SK-N-SH (cell line): Measurements from ENCODE around the gene IQSEC1. TPM values are rescaled to one million over a fixed set of nuclear protein-coding genes. Genes with fewer than 3 reads are reported as not detected.

Experiments used
- CTCF ChIA-PET: fragments of 300-600, 350-600 bp; formaldehyde crosslinking; extraction: SDS; loops from one replicate; lab custom pipeline; 2021; lab: Yijun Ruan, JAX
- POLR2A ChIA-PET: fragments of 350-600 bp; sonication (Branson Sonifier 250); formaldehyde crosslinking; extraction: SDS; loops from one replicate; lab custom pipeline; 2020; ENCODE audit warnings: antibody characterized with exemption, inconsistent platforms; lab: Yijun Ruan, JAX
- DNase-seq: peaks from one replicate; pipeline ENCODE4 v3.0.0; 2012
- H2AFZ ChIP-seq: fragments of 200-600 bp; sonication (generic); 2 replicates; pipeline ENCODE4 v1.8.1; 2016; ENCODE audit warnings: antibody characterized with exemption, mild to moderate bottlenecking, low read depth
- H3F3A ChIP-seq: fragments of 200-600 bp; sonication (generic); replicated peaks from 2 replicates; pipeline ENCODE3; 2016; ENCODE audit warnings: antibody characterized with exemption, mild to moderate bottlenecking; ENCODE audit not compliant: insufficient read depth
- H3K27ac ChIP-seq, 2 experiments: fragments of 200-500 bp in 1 of 2; fragments of 200-600 bp in 1 of 2; sonication (Bioruptor generic) in 1 of 2; sonication (generic), shearing (Covaris generic) in 1 of 2; 2 replicates each; pipeline versions ENCODE4 v1.5.1 to v1.6.1; 2014 to 2016; ENCODE audit warnings: low read depth in 2 of 2, inconsistent platforms in 1 of 2, low read length in 1 of 2, mild to moderate bottlenecking in 1 of 2, mixed read lengths in 1 of 2
- H3K27me3 ChIP-seq: fragments of 200-600 bp; sonication (generic), shearing (Covaris generic); 2 replicates; pipeline ENCODE4 v1.6.1; 2016; ENCODE audit warnings: mixed run types; ENCODE audit not compliant: insufficient read depth
- H3K36me3 ChIP-seq, 2 experiments: fragments of 200-500 bp in 1 of 2; fragments of 200-600 bp in 1 of 2; sonication (Bioruptor generic) in 1 of 2; sonication (generic) in 1 of 2; replicated peaks in 1 of 2; 2 replicates each; pipeline versions ENCODE3 to v1.5.1; 2014 to 2016; ENCODE audit warnings: low read length in 1 of 2, mild to moderate bottlenecking in 1 of 2; ENCODE audit not compliant: insufficient read depth in 2 of 2, control insufficient read depth in 1 of 2
- H3K4me1 ChIP-seq, 2 experiments: fragments of 200-500 bp in 1 of 2; fragments of 200-600 bp in 1 of 2; sonication (Bioruptor generic) in 1 of 2; sonication (generic), shearing (Covaris generic) in 1 of 2; 2 replicates each; pipeline versions ENCODE4 v1.5.1 to v1.6.1; 2014 to 2016; ENCODE audit warnings: low read depth in 1 of 2, low read length in 1 of 2, mixed run types in 1 of 2; ENCODE audit not compliant: insufficient read depth in 2 of 2, control insufficient read depth in 1 of 2
- H3K4me2 ChIP-seq: fragments of 200-600 bp; sonication (generic), shearing (Covaris generic); 2 replicates; pipeline ENCODE4 v1.6.1; 2017; ENCODE audit warnings: mixed run types
- H3K4me3 ChIP-seq, 2 experiments: fragments of 200-500 bp in 1 of 2; fragments of 200-600 bp in 1 of 2; sonication (Bioruptor generic) in 1 of 2; sonication (generic), shearing (Covaris generic) in 1 of 2; 2 replicates each; pipeline versions ENCODE4 v1.5.1 to v1.8.1; 2014 to 2016; ENCODE audit warnings: low read depth in 2 of 2, inconsistent platforms in 1 of 2, low read length in 1 of 2, mild to moderate bottlenecking in 1 of 2, mixed read lengths in 1 of 2, moderate library complexity in 1 of 2
- H3K79me2 ChIP-seq: fragments of 200-600 bp; sonication (generic); 2 replicates; pipeline ENCODE4 v1.8.1; 2017; ENCODE audit warnings: mild to moderate bottlenecking; ENCODE audit not compliant: insufficient read depth
- H3K9ac ChIP-seq: fragments of 200-600 bp; sonication (generic); 2 replicates; pipeline ENCODE4 v1.6.1; 2017; ENCODE audit warnings: mixed run types
- H3K9me2 ChIP-seq: fragments of 200-600 bp; sonication (generic); 2 replicates; pipeline ENCODE4 v1.6.1; 2017; ENCODE audit warnings: mixed run types
- H3K9me3 ChIP-seq: fragments of 200-600 bp; sonication (generic); 2 replicates; pipeline ENCODE4 v1.6.1; 2017; ENCODE audit warnings: mixed run types, mild to moderate bottlenecking, moderate library complexity
- H4K20me1 ChIP-seq: fragments of 200-600 bp; sonication (generic); 2 replicates; pipeline ENCODE4 v1.6.1; 2017; ENCODE audit warnings: mild to moderate bottlenecking, mixed run types; ENCODE audit not compliant: insufficient read depth
- EP300 ChIP-seq, 2 experiments: IDR thresholded peaks; 2 replicates each; pipeline versions ENCODE4 v1.4.0 to v1.6.1; 2012; ENCODE audit warnings: borderline replicate concordance in 1 of 2, low read depth in 1 of 2, low read length in 1 of 2
- EZH2phosphoT487 ChIP-seq: fragments of 200-600 bp; sonication (generic); IDR thresholded peaks from 2 replicates; pipeline ENCODE4 v1.6.1; 2017; ENCODE audit warnings: low read depth, mixed run types, mild to moderate bottlenecking, antibody characterized with exemption, moderate library complexity, borderline replicate concordance
- GABPA ChIP-seq: IDR thresholded peaks from 2 replicates; pipeline ENCODE4 v1.4.0; 2012; ENCODE audit warnings: low read depth, mild to moderate bottlenecking
- GATA2 ChIP-seq: sonication (generic); formaldehyde crosslinking; IDR thresholded peaks from 2 replicates; pipeline ENCODE4 v1.5.0; 2020; ENCODE audit warnings: mild to moderate bottlenecking, missing genetic modification reagents
- MXI1 ChIP-seq: IDR thresholded peaks from 2 replicates; pipeline ENCODE4 v1.6.1; 2012; ENCODE audit warnings: mild to moderate bottlenecking, low read depth, low read length, improper control_type of control experiment
- NFIC ChIP-seq: IDR thresholded peaks from 2 replicates; pipeline ENCODE4 v1.4.0; 2012; ENCODE audit warnings: borderline replicate concordance
- POLR2AphosphoS5 ChIP-seq: IDR thresholded peaks from 2 replicates; pipeline ENCODE4 v1.6.1; 2012; ENCODE audit warnings: low read depth, low read length
- REST ChIP-seq: IDR thresholded peaks from 2 replicates; pipeline ENCODE4 v1.6.1; 2012; ENCODE audit warnings: mild to moderate bottlenecking, low read depth, low read length, moderate library complexity
- RXRA ChIP-seq: IDR thresholded peaks from 2 replicates; pipeline ENCODE4 v1.4.0; 2012; ENCODE audit warnings: low read depth, mild to moderate bottlenecking, borderline replicate concordance
- SMC3 ChIP-seq: IDR thresholded peaks from 2 replicates; pipeline ENCODE4 v1.6.1; 2012; ENCODE audit warnings: low read depth, low read length, improper control_type of control experiment
- WGBS: methylation state at CpG from one replicate; pipeline ENCODE4 v1.1.6; 2017; ENCODE audit warnings: low lambda C conversion rate; 5-methylcytosine and 5-hydroxymethylcytosine counted together
- polyA plus RNA-seq, 3 experiments: library from polyadenylated mRNA; depleted of rRNA; stranded (reverse); fragments of >200 nt; gene quantifications; 2 replicates each; pipeline ENCODE4 v1.2.3, GENCODE V29; 2012
- TF ChIP-seq, protein P1 (sequence below): IDR thresholded peaks from 2 replicates; pipeline ENCODE4 v1.4.0; 2012; ENCODE audit warnings: low read depth, borderline replicate concordance
- TF ChIP-seq, protein P2 (sequence below): fragments of 150-350 bp; IDR thresholded peaks from 2 replicates; pipeline ENCODE4 v1.6.1; 2016; ENCODE audit warnings: mild to moderate bottlenecking, low read depth, low read length
- TF ChIP-seq, protein P3 (sequence below): IDR thresholded peaks from 2 replicates; pipeline ENCODE4; 2012
- TF ChIP-seq, protein P4 (sequence below): IDR thresholded peaks from 2 replicates; pipeline ENCODE4 v1.4.0; 2012; ENCODE audit warnings: low read depth
- TF ChIP-seq, protein P5 (sequence below): fragments of 150-350 bp; IDR thresholded peaks from 2 replicates; pipeline ENCODE4 v1.6.1; 2017; ENCODE audit warnings: antibody characterized with exemption, low read length, low read depth, borderline replicate concordance

Gene IQSEC1
- polyA plus RNA-seq, 1 of the 3 experiments (the other 2 are of a cell fraction): 6.2 TPM

- H3K4me2 ChIP-seq: peak overlapping the region; percentile 89
- H3F3A ChIP-seq: no peaks in the 10 kb centered on the region
- no peak overlapping the region for H3K27ac ChIP-seq
- no peaks in the 10 kb centered on the region for H3K27me3 ChIP-seq
- peak overlapping the region; percentile 91 for H3K9ac ChIP-seq
- ChIA-PET CTCF (interaction anchor here (1.0 to 5.4 kb wide), 7 partner anchors 11 to 98 kb away, joined by 3 to 26 read pairs (median 7); no protein-coding TSS in a partner anchor), POLR2A (interaction anchor here (0.6 to 1.1 kb wide), 3 partner anchors 52 to 568 kb away, joined by 3 read pairs; no protein-coding TSS in a partner anchor)
- H3K9me2 ChIP-seq: no peaks in the 10 kb centered on the region
- H2AFZ ChIP-seq: no peak overlapping the region
- peaks cover 0 to 2% of the 10 kb centered on the region in 2 experiments for H3K36me3 ChIP-seq
- TF ChIP-seq POLR2AphosphoS5 (no peak), MXI1 (no peak), GABPA (no peak), EZH2phosphoT487 (no peak), NFIC (no peak), RXRA (no peak), REST (no peak), SMC3 (no peak), EP300 (IDR thresholded peaks at IDR 0.05; ENCODE audit: borderline replicate concordance in 1 of 2, low read depth in 1 of 2, low read length in 1 of 2) (no peak), GATA2 (CRISPR knock-in tag) (no peak)
- TF ChIP-seq, protein P1, sequence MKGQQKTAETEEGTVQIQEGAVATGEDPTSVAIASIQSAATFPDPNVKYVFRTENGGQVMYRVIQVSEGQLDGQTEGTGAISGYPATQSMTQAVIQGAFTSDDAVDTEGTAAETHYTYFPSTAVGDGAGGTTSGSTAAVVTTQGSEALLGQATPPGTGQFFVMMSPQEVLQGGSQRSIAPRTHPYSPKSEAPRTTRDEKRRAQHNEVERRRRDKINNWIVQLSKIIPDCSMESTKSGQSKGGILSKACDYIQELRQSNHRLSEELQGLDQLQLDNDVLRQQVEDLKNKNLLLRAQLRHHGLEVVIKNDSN: no peak
- TF ChIP-seq, protein P2, sequence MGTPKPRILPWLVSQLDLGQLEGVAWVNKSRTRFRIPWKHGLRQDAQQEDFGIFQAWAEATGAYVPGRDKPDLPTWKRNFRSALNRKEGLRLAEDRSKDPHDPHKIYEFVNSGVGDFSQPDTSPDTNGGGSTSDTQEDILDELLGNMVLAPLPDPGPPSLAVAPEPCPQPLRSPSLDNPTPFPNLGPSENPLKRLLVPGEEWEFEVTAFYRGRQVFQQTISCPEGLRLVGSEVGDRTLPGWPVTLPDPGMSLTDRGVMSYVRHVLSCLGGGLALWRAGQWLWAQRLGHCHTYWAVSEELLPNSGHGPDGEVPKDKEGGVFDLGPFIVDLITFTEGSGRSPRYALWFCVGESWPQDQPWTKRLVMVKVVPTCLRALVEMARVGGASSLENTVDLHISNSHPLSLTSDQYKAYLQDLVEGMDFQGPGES: no peak
- TF ChIP-seq, protein P3, sequence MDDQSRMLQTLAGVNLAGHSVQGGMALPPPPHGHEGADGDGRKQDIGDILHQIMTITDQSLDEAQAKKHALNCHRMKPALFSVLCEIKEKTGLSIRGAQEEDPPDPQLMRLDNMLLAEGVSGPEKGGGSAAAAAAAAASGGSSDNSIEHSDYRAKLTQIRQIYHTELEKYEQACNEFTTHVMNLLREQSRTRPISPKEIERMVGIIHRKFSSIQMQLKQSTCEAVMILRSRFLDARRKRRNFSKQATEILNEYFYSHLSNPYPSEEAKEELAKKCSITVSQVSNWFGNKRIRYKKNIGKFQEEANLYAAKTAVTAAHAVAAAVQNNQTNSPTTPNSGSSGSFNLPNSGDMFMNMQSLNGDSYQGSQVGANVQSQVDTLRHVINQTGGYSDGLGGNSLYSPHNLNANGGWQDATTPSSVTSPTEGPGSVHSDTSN: no peak
- TF ChIP-seq, protein P4, sequence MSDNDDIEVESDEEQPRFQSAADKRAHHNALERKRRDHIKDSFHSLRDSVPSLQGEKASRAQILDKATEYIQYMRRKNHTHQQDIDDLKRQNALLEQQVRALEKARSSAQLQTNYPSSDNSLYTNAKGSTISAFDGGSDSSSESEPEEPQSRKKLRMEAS: no peak
- TF ChIP-seq, protein P5, sequence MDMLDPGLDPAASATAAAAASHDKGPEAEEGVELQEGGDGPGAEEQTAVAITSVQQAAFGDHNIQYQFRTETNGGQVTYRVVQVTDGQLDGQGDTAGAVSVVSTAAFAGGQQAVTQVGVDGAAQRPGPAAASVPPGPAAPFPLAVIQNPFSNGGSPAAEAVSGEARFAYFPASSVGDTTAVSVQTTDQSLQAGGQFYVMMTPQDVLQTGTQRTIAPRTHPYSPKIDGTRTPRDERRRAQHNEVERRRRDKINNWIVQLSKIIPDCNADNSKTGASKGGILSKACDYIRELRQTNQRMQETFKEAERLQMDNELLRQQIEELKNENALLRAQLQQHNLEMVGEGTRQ: no peak
- TF ChIP-seq, all 33 proteins: peak for 0
- Histone ChIP-seq H3K4me1 (peaks cover 0 to 64% of the 10 kb centered on the region in 2 experiments; a peak in 2 of 4 replicates), H3K79me2 (peaks cover 58% of the 10 kb centered on the region), H3K9me3 (no peaks in the 10 kb centered on the region), H4K20me1 (peaks cover 51% of the 10 kb centered on the region), H3K4me3 (peak overlapping the region; percentile 65 to 82)
- 87% methylated on average over 11 of the region's 11 CpGs for WGBS
- no peak for DNase-seq
Measured at GRCh38 chr3:12965999-12966846, 107.0 kb downstream of the IQSEC1 start.
